Right ventricle myocardium inferior (tissue), 1 donor: Measurements from ENCODE around the gene STAT5B. TPM values are rescaled to one million over a fixed set of nuclear protein-coding genes. Genes with fewer than 3 reads are reported as not detected.
"Not testable (repeated sequence)": the region's sequence is repeated elsewhere in the genome, so short reads cannot be mapped to it uniquely, and the experiment has no call there.

Source experiments
- ATAC-seq: fragments of 200-7000 bp; cut with Tn5 transposase; one replicate; pipeline ENCODE4 v1.9.1; 2020; ENCODE audit warnings: mild to moderate bottlenecking, moderate library complexity
- DNase-seq: peaks from one replicate; pipeline ENCODE4 v3.0.0; 2021; ENCODE audit errors: missing footprints
- intact Hi-C: fragments of 100-400 bp; cut with DNase I; formaldehyde crosslinking; loops from one replicate; pipeline ENCODE4 v1.11.0; 2022
- total RNA-seq: library from RNA; stranded (reverse); fragmentation: NEBNext Ultra II Directional; extraction: Animal tissue kit (Norgen Biotek cat#: 25700); gene quantifications from one replicate; pipeline ENCODE4 v1.2.1, GENCODE V29; 2021
- donor health status: DM: no; HTN: yes; CAD: no; lungs with severe emphysema.

The STAT5B gene
- total RNA-seq, 1 donor from 2014 or later: 32.9 TPM

DNA sequence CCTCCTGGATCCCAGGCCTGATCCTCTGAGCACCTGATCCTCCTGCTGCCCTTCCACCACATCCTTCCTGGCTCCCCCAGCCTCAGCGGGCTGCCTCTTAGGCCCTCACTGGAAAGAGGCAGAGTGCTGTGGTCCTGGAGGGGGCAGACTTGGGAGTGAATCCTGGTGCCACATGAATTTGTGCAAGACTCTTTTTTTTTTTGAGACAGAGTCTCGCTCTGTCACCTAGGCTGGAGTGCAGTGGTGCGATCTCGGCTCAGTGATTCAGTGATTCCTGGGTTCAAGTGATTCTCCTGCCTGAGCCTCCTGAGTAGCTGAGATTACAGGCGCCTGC, 84.9 kb downstream of the STAT5B start:
- ATAC-seq: no peak
- intact Hi-C loops: no loop called here
- DNase-seq: no peak

DNA sequence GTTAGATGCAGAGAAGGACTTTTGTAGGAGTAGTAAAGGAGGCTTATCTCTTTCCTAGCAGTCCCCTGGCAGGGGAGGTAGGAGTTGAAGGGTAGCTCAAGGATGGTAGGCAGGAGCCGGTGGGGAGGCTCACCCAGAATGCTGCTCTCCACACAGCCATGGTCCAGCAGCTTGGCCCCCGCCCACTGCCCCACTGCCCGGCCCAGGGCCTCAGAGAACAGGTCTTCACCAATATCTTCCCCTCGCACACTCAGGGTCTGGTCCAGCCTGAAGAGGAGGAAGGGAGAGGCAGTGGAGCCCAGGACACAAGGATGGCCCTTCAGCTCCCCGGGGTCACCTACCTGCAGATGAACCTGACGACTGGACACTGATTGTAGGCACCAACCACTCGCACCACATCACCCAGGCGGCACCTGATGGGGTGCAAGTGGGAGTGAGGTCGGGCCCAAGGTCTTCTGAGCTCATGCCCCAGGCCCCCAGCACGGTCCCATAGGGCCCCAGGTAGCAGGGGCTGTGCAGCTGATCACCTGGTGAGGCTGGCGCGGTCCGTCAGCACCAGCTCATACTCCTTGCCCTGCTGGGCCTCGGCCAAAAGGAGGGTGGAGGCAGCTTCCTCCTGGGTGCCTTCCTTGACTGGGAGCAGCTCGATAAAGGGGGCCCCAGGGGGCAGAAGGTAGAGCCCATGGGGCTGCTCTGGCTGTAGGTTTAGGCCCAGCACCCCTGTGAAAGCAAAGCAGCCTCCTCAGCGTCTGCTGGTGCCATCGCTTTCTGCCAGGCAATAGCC, 85.5 kb downstream of the STAT5B start:
- intact Hi-C loops: no loop called here
- no peak for DNase-seq
- no peak for ATAC-seq

GRCh38 chr17:42189651-42189965, 86.6 kb downstream of the STAT5B start:
- DNase-seq (no peak), ATAC-seq (no peak)

DNA sequence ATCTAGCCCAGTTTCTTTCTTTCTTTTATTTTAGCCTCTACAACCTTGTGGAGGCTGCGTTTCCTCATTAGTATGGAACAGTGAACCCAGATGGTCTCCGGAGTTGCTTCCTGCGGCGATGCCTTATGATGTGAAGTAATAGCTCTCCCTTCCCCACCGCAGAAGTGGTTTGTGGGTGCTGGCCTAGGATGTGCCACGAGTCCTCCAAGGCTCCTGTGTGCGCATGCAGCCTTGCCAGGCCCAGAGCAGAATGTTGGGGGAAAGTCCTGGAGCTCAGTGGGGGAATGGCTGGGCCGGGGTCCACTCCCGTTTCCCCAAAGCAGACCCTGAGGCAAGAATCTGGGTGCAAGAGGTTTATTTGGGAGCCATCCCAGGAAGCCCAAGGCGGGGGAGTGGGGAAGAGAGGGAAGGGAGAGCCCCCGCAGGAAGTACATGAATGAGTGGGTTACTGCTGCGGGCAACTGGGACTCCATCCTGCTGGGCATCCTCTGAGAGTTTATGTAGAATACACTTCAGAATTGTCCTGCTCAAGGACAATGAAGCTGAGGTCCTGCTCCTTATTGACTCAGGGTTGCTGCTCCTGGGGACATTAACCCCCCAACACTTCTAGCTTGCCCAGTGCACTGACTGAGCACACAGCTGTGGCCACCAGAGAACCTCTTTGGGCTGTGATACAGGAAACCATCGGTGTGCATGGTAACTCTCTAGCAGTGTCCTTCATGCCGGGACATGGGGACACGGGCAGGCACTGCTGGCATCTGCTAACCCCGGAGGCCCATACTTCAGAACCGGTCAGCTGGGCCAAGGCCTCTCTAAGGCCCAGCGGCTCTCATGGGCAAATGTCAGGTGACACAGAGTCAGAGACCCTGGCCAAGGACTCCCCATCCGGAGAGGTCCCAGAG, 87.2 kb downstream of the STAT5B start:
- ATAC-seq: no peak
- intact Hi-C loops: loop anchor here (10.0 kb wide), 1 partner anchor 336 kb away; no protein-coding TSS in a partner anchor
- DNase-seq: no peak

More at GRCh38 chr17:42189651-42189965, 86.6 kb downstream of the STAT5B start:
- intact Hi-C loops: loop anchor here (10.0 kb wide), 1 partner anchor 335 kb away; no protein-coding TSS in a partner anchor

DNA sequence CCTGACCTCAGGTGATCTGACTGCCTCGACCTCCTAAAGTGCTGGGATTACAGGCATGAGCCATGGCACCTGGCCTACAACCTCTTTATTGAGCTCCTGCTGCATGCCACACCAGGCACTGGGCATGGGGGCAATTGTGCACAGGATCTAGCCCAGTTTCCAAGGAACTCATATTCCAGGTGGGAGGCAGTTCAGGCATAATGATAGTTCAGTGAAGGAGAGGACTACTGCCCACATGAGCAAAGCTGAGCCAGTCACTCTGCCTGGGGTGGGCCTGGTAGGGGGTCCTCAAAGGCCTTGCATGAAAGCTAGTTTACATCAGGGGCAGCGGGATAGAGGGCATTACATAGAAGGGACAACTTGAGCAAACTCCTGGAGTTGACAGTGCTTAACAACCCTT, 88.4 kb downstream of the STAT5B start:
- ATAC-seq (no peak), DNase-seq (peak; percentile 8)
- intact Hi-C loops: loop anchor here (10.0 kb wide), 1 partner anchor 337 kb away; no protein-coding TSS in a partner anchor

DNA sequence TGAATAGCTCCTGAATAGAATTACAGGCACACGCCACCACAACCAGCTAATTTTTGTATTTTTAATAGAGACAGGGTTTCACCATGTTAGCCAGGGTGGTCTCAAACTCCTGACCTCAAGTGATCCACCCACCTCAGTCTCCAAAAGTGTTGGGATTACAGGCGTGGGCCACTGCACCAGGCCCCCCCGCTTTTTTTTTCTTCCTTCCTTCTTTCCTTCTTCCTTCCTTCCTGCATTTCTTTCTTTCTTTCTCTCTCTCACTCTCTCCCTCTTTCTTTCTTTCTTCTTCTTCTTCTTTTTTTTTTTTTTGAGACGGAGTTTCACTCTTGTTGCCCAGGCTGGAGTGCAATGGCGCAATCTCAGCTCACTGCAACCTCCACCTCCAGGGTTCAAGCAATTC, 90.0 kb downstream of the STAT5B start:
- not testable (repeated sequence) for DNase-seq, ATAC-seq
- intact Hi-C loops: loop anchor here (10.0 kb wide), 1 partner anchor 339 kb away; no protein-coding TSS in a partner anchor

GRCh38 chr17:42185621-42185930, 90.6 kb downstream of the STAT5B start:
- intact Hi-C loops: loop anchor here (10.0 kb wide), 1 partner anchor 339 kb away; no protein-coding TSS in a partner anchor
- no peak for ATAC-seq
- DNase-seq: no peak

DNA sequence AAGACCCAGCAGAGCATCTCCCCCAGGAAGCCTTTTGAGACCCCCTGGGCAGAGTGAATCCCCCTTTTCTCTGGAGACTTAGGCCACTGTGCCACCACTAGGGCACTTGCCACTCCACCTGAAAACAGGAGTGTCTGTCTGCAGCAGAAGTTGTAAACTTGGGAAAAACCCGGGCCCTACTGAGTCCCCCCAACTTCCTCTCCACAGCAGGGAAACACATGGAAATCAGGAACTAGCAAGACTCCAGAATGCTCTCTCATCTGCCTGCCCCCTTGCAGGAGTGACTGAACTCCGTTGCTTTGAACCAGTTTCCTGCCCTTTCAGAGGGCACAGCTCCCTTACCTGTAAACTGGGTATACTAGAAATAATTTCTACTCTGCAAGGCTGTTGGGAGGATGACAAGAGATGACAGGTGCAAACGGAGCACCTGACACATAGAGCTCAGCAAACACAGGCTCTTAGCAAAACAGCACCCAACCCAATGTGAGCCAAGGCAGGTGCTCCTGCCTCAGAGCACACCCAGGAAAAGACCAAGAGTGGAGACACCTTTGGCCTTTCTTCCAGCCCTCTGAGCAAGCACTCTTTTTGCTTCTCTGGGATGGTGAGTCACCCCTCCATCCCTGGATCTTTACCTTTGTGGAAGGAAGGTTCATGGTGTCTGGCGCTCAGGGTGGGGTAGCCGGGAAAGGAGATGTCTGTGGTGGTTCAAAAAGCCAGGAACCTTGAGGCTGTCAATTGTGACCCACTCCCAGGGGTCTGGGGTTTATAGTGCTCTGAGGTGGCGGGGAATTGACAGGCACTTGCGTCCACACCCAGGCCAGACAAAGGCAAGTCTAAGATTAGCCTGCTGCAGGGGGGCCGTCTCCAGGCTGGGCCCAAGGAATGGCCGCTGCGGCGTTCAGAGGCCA, 91.2 kb downstream of the STAT5B start, which contains the start of gene HCRT:
HCRT (minus strand) TSS at position 740 of the 908 bp plus-strand sequence; CDS start at position 653, 87 bp downstream.
- no peak for ATAC-seq
- DNase-seq: no peak
- intact Hi-C loops: loop anchor here (10.0 kb wide), 1 partner anchor 340 kb away; no protein-coding TSS in a partner anchor

DNA sequence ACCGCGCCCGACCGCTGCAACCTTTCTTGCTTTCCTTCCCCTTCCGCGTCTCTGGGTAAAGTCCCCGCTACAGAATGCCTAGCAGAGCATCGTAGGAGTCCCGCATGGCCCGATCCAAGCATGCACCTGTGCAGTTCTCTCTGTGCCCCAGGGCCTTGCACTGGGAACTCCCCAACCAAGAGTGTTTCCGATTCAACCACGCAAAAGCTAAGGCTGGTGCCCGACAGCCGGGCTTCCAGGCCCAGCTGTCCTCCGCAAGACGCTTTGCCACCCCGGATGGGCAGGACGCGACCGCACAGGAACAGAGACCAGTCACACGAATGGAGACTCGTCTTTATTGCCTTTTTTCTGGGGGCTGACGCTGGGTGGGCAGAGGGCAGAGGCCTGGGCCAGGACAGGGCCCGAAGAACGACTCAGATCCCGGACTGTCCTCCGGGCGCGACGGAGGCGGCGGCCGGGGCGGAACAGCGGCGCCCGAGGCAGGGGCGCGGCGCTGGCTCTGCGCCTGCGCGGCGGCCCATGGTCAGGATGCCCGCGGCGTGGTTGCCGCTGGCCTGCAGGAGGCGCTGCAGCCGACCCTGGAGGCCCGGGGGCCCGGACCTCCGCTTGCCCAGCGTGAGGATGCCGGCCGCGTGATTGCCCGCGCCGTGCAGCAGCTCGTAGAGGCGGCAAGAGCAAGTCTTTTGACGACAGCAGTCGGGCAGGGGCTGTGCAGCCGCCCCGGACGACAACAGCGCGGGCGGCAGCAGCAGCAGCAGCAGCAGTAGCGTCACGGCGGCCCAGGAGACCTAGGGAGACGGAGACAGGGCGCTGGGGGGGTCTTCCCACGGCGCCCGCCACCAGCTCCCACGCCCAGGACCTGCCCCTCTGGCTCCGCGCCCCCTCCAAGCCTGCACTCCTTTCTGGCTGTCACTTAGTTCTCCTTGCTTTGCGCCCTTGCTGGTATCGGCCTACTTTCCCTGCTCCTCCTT, 92.2 kb downstream of the STAT5B start:
- intact Hi-C loops: loop anchor here (10.0 kb wide), 1 partner anchor 341 kb away; no protein-coding TSS in a partner anchor
- ATAC-seq (peak; percentile 87), DNase-seq (peak; percentile 87)

DNA sequence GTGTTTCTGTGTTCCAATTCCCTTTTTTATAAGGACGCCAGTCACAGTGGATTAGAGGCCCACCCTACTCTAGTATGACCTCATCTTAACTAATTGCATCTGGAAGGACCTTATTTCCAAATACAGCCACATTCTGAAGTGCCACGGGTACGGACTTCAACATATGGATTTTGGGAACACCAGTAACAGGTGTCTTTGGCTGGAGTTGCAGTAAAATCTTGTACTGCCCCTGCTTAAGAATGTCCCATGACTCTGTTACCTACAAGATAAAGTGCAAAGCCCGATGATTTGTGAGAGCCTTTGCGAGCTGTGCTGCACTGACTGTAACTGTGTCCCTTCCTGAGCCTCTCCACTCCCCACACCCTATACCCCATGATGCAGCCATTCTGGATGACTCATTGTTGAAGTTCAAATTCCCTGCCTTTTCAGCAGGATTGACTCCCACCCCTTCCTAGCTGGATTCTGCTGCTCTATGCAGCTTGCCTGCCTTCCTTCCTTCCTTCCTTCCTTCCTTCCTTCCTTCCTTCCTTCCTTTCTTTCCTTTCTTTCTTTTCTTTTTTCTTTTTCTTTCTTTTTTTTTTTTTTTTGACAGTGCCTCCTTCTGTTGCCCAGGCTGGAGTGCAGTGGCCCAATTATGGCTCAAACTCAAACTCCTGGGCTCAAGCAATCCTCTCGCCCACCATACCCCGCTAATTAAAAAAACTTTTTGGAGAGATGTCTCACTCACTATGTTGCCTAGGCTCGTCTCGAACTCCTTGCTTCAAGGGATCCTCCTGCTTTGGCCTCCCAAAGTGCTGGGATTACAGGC, 93.1 kb downstream of the STAT5B start:
- no peak for DNase-seq
- intact Hi-C loops: loop anchor here (10.0 kb wide), 1 partner anchor 342 kb away; no protein-coding TSS in a partner anchor
- no peak for ATAC-seq

GRCh38 chr17:42181851-42182207, 94.4 kb downstream of the STAT5B start:
- no peak for DNase-seq

DNA sequence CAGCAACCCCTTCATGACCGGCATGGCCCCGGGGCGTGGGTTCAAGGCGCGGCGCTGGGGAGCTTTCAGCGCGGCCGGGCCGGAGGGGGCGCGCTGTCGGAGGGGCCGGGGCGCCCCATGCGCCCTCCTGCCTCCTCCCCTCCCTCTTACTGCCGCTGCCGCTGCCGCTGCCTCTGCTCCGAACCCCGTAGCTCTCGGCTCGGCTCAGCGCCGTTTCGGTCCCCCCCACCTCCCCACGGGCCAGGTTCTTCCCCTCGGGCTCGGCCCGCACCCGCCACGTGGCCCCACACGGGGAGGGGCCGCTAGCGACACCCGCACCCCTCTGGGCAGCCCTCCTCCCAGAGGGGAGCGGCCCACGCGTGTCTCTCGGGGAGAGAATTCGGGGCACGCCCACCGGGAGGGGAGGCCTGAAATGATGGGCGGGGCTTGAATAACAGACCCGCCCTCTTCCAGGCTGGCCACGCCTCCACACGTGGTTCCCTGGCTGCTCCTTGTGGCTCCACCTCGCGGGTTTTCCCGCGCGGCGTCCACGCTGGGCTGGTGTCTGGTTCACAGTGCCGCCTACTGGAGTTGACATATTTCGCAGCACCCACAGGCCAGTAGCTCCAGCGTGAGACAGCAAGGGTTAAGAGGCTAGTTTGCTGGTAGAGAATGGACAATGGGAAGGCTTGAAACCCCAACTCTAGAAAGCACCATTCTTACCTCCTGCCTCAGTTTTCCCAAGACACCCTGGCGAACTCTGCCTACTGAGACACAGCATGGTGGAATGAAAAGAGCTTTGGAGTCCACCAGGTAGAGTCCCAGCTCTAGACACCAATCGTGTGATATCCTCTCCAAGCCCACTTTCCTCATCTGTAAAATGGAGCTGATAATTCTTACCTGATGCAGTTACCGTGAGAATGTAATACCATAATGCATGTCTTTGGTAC, 95.0 kb downstream of the STAT5B start, which contains the start of gene KCNH4:
KCNH4 (minus strand) TSS at position 221 of the 929 bp plus-strand sequence; CDS start at position 24, 197 bp downstream.
- DNase-seq (peak; percentile 93), ATAC-seq (peak; percentile 53)
- intact Hi-C loops: loop anchor here (2.0 to 10.0 kb wide), 2 partner anchors 62 to 344 kb away; no protein-coding TSS in a partner anchor

More at GRCh38 chr17:42181851-42182207, 94.4 kb downstream of the STAT5B start:
- ATAC-seq: no peak
- intact Hi-C loops: loop anchor here (2.0 to 10.0 kb wide), 2 partner anchors 63 to 343 kb away; no protein-coding TSS in a partner anchor

GRCh38 chr17:42180411-42180921, 95.7 kb downstream of the STAT5B start:
- intact Hi-C loops: loop anchor here (2.0 to 10.0 kb wide), 2 partner anchors 62 to 344 kb away; no protein-coding TSS in a partner anchor
- ATAC-seq (no peak), DNase-seq (no peak)

GRCh38 chr17:42179911-42180410, 96.2 kb downstream of the STAT5B start:
- ATAC-seq (no peak), DNase-seq (no peak)
- intact Hi-C loops: loop anchor here (2.0 to 10.0 kb wide), 2 partner anchors 61 to 345 kb away; no protein-coding TSS in a partner anchor

DNA sequence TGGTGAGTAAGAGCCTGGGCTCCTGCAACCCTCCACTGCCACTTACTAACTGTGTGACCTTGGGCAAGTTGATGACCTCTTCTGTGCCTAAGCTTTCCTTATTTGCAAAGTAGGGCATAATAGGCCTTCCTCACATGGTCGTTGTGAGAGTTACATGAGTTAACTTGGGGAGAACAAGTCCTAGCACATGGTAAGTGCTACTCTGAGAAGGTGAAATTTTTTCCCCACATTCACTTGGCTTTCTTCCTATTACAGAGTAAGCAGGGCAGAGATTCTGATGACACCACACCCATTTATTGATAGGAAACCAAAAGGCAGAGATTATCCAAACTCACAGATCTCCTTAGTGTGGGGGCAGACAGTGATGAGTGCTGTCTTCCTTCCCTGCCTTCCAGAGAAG, 96.9 kb downstream of the STAT5B start:
- intact Hi-C loops: no loop called here
- no peak for DNase-seq
- ATAC-seq: no peak
